Spinal cord (tissue), 10 donors: Measurements from ENCODE around the gene WDR48. TPM values are rescaled to one million over a fixed set of nuclear protein-coding genes. Genes with fewer than 3 reads are reported as not detected.
A peak's percentile ranks its signal among the peaks of the same experiment; 100 is the strongest.

Experiments
- DNase-seq, 6 donors: peaks; one replicate each; pipeline versions ENCODE4 v3.0.0 to v3.0.0-alpha.2; 2013 to 2015; ENCODE audit warnings: low spot score in 6 of 6, low read depth in 4 of 6
- H3K27ac ChIP-seq: one replicate; pipeline ENCODE4 v1.5.1; 2013; ENCODE audit warnings: low read depth, low read length, control low read depth
- H3K27me3 ChIP-seq: one replicate; pipeline ENCODE4 v1.6.1; 2013; ENCODE audit warnings: low read length; ENCODE audit not compliant: control insufficient read depth, insufficient read depth
- H3K36me3 ChIP-seq: one replicate; pipeline ENCODE4 v1.6.1; 2013; ENCODE audit warnings: low read length; ENCODE audit not compliant: control insufficient read depth, insufficient read depth
- H3K4me1 ChIP-seq: one replicate; pipeline ENCODE4 v1.6.1; 2013; ENCODE audit warnings: low read length; ENCODE audit not compliant: control insufficient read depth, insufficient read depth
- H3K4me3 ChIP-seq: one replicate; pipeline ENCODE4 v1.5.1; 2013; ENCODE audit warnings: low read depth, low read length, control low read depth
- H3K9me3 ChIP-seq: one replicate; pipeline ENCODE4 v1.6.1; 2013; ENCODE audit warnings: low read length; ENCODE audit not compliant: control insufficient read depth, insufficient read depth
- WGBS: methylation state at CpG from one replicate; pipeline ENCODE4 v1.1.5; 2013; ENCODE audit warnings: missing lambda C conversion rate; ENCODE audit not compliant: insufficient coverage; 5-methylcytosine and 5-hydroxymethylcytosine counted together
- long read RNA-seq, 4 donors: transcript quantifications; one replicate each; lab custom pipeline, GENCODE V29; 2026
- polyA plus RNA-seq, 2 donors: library from polyadenylated mRNA; unstranded; fragments of 120-200 nt; gene quantifications; one replicate each; pipeline ENCODE4 v1.2.1, GENCODE V29; 2013; ENCODE audit not compliant: insufficient read length in 2 of 2
- total RNA-seq, 2 donors: library from RNA; depleted of rRNA in 1 of 2; stranded (reverse); fragments of 120-200 nt in 1 of 2; fragments of >200 nt in 1 of 2; gene quantifications; one replicate each; pipeline versions ENCODE4 v1.2.3 to v1.2.4, GENCODE V29; 2013 to 2014
- donor health status: healthy.

WDR48 gene
- total RNA-seq (10 to 100 TPM; 51.6 to 73.2 TPM), polyA plus RNA-seq (10 to 100 TPM; 56.2 to 71.4 TPM)
- long read RNA-seq, donor 1, partial matches to known transcripts = 56 of 59 reads
- long read RNA-seq, donor 1, other reads (novel, unspliced or antisense) = 0 of 59 reads
- long read RNA-seq, donor 2, partial matches to known transcripts = 0 of 2 reads
- long read RNA-seq, donor 2, other reads (novel, unspliced or antisense) = 0 of 2 reads
- long read RNA-seq, donor 3, partial matches to known transcripts = 7 of 8 reads
- long read RNA-seq, donor 3, other reads (novel, unspliced or antisense) = 0 of 8 reads
- long read RNA-seq, donor 4, partial matches to known transcripts = 0 of 2 reads
- long read RNA-seq, donor 4, other reads (novel, unspliced or antisense) = 0 of 2 reads

DNA sequence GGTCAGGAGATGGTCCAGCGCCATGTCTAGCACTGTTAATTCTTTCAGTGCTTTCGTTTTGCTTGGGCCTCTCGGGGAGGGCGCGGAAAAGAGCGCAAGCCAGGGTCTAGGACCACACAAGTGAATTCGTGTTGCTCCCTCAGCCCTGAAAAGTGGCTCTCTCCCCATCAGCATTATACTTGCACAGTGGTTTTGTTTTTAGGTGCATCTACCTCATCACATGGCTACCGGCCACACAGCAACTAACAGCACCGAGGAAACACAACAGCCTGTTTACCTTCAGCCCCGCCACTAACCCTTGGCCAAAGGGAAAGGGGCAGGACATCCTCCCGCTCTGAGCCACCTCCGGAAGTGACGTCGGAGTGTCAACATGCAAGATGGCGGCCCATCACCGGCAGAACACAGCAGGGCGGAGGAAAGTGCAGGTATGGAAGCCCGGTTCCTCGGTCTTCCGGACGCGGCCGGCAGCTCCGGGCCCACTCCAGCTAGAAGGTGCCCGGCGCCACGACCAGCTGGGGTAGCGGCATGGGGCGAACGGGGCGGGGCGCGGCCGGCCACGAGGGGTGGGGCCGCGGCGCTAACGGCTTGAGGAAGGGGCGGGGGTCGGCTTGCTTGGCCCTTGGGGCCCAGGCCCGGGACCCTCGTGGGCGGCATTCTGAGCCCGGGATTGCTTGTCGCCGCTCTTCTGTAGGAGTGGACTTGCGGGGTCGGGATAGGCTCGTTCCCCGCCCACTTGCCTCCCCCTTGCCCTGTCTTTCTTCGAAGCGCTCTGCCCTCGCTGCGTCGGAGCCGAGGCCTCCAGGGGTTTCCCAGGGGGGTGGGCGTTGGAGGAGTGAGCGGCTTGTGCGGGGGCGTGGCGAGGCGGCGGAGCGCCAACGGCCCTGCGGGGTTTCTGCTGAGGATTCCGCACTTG, at the start of gene WDR48, which contains the start of gene SCN11A:
Gene WDR48, plus strand, starts transcription at position 368 of the 913 bp plus-strand sequence. Its CDS starts 10 bp downstream, at position 378.
Gene SCN11A, minus strand, starts transcription at position 296 of the 913 bp plus-strand sequence. CDS start 101,582 bp downstream, outside the sequence.
- 0% methylated on average over 57 of the region's 68 CpGs for WGBS
- peak; percentile 90 to 99 (median 94) for DNase-seq
- H3K9me3 ChIP-seq = no peaks in the 10 kb centered on the region
- H3K27ac ChIP-seq = peak within 1 kb of the TSS; percentile 79
- no peaks in the 10 kb centered on the region for H3K27me3 ChIP-seq
- H3K36me3 ChIP-seq = no peaks in the 10 kb centered on the region
- H3K4me1 ChIP-seq = peaks cover 6% of the 10 kb centered on the region
- peak within 1 kb of the TSS; percentile 59 for H3K4me3 ChIP-seq

DNA sequence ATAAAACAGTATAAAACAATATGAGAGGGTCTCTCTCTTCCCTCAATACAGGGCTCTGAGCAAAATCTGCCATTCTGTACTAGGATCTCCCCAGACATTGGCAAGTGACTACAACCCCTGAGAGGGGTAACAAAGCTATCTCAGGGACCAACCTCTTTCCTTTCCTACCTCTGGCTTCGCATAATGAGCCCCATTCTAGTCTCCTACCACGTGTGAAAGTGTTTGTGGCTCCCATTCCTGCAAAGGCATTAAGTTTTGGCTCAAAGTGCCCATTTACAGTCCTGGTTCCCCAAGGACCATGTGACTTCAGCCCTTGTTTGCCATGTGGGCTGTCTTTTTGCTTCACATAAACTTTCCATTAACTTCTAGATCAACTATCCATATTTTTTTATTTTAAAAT, 46.5 kb upstream of the WDR48 start:
- H3K36me3 ChIP-seq = no peaks in the 10 kb centered on the region
- 42% methylated on average over 2 of the region's 2 CpGs for WGBS
- no peaks in the 10 kb centered on the region for H3K4me1 ChIP-seq
- no peaks in the 10 kb centered on the region for H3K9me3 ChIP-seq
- H3K27ac ChIP-seq = no peak overlapping the region
- no peak for DNase-seq
- no peaks in the 10 kb centered on the region for H3K27me3 ChIP-seq
- H3K4me3 ChIP-seq = no peak overlapping the region

DNA sequence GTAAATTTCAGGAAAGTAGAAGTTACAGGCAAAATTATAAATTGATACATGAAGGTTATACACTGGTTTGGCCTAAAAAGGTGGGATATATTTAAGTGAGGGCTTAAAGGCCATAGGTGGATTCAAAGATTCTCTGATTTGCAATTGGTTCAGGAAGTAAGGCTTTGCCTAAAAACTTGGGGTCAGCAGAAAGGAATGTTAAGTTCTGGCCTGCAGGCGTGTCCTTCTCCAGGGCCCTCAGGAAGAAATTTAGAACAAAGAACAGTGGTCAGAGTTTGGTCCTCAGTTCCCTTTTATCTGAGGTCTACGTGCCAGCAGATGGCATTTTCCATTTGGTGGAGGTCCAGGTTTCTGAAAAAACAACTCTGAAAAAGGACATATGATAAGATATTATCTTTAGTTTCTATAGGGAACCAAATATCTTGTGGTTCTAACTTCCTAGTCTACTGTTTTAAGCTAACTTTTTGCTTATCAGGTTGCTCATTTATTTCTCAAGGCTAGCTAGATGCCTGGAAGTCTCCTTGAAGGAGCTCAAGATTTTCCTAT, 40.6 kb upstream of the WDR48 start:
- DNase-seq = no peak
- WGBS = 90% methylated on average over 1 of the region's 2 CpGs
- Histone ChIP-seq H3K27me3 (no peaks in the 10 kb centered on the region), H3K4me3 (no peak overlapping the region), H3K36me3 (no peaks in the 10 kb centered on the region), H3K9me3 (no peaks in the 10 kb centered on the region), H3K4me1 (no peaks in the 10 kb centered on the region), H3K27ac (no peak overlapping the region)

DNA sequence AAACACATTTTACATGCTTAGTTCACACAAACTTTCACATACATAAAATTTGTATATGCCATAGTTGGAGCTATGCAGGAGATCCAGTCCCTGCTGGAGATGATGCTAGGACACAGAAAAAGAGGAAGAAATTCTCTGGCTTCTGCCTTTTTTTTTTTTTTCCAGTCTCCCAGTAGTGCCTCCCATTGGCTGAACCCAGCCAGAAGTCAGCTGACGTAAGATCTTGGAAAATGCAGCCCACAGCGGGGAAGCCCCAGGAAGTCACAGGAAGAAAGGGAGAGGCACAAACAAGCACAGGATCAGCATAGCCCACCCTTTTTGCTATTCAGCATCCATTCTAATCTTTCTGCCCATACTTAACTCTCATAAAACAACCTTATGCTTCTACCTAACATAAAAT, 38.5 kb upstream of the WDR48 start:
- DNase-seq = no peak
- Histone ChIP-seq H3K27ac (no peak overlapping the region), H3K27me3 (no peaks in the 10 kb centered on the region), H3K36me3 (no peaks in the 10 kb centered on the region), H3K4me1 (no peaks in the 10 kb centered on the region), H3K4me3 (no peak overlapping the region), H3K9me3 (no peaks in the 10 kb centered on the region)
- 36% methylated on average over 2 of the region's 2 CpGs for WGBS

DNA sequence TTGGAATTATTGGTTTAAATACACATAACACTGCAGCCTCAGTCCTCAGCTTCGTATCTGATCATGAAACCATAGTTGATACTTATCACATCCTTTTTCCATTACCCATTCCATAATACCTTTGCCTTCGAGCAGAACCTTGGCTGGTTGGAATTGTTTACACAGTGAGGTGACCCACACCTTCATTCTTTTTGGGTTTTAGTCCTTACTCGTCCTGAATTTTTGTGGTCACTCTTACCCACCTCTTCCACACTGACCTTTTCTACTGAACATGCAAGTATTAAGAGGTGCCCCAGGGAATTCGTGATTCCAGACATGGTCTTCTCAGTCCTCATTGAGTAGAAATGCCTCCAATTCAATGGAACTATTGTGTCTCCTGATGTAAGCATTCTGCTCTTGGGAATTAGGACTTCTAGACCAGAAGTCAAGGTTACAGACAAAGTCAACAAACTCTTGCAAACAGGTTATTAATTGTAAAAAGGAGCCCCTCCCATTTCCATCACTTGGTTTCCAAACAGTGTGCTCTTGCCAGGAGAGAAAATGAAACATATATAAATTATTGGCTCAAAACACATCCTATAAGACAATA, 37.8 kb upstream of the WDR48 start:
- H3K27me3 ChIP-seq = no peaks in the 10 kb centered on the region
- no peaks in the 10 kb centered on the region for H3K36me3 ChIP-seq
- 74% methylated on average over 2 of the region's 4 CpGs for WGBS
- no peak for DNase-seq
- no peaks in the 10 kb centered on the region for H3K9me3 ChIP-seq
- no peak overlapping the region for H3K4me3 ChIP-seq
- H3K27ac ChIP-seq = no peak overlapping the region
- no peaks in the 10 kb centered on the region for H3K4me1 ChIP-seq

DNA sequence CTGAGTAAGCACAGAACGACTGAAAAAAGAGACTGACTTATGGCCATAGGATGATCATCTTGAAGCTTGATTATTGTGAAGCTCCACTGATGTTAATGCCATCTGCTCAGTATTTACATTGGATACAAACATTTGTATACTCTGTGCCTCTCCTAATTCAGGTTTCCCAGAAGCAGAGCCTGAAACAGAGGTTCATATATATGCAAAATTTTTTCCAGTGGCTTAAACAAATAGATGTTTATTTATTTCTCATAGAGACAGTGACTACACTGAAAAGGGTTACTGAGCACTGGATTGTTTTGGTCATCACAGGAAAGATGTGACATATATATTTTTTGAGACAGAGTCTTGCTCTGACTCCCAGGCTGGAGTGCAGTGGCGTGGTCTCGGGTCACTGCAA, 36.4 kb upstream of the WDR48 start:
- Histone ChIP-seq H3K27me3 (no peaks in the 10 kb centered on the region), H3K4me1 (no peaks in the 10 kb centered on the region), H3K36me3 (no peaks in the 10 kb centered on the region), H3K4me3 (no peak overlapping the region), H3K27ac (no peak overlapping the region), H3K9me3 (no peaks in the 10 kb centered on the region)
- DNase-seq = no peak
- no CpG with 5 or more reads among the region's 3 CpGs for WGBS

DNA sequence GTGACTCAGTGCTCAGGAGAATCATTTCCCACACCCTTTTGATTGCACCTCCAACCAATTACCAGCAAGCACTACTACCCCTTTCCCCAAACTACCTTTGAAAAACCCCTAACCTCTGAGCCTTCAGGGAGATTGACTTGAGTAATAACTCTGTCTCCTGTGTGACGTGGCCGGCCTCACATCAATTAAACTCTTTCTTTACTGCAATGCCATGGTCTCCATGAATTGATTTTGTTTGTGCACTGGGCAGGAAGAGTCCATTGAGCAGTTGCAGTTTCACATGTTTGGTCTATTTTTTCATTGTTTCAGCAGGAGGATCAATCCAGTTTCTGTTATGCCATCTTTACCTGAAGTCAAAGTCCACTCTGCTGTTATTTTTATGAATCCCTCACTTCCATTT, 32.5 kb upstream of the WDR48 start:
- Histone ChIP-seq H3K4me3 (no peak overlapping the region), H3K27me3 (no peaks in the 10 kb centered on the region), H3K4me1 (no peaks in the 10 kb centered on the region), H3K36me3 (no peaks in the 10 kb centered on the region), H3K27ac (no peak overlapping the region), H3K9me3 (no peaks in the 10 kb centered on the region)
- WGBS = no CpG with 5 or more reads among the region's 2 CpGs
- no peak for DNase-seq

DNA sequence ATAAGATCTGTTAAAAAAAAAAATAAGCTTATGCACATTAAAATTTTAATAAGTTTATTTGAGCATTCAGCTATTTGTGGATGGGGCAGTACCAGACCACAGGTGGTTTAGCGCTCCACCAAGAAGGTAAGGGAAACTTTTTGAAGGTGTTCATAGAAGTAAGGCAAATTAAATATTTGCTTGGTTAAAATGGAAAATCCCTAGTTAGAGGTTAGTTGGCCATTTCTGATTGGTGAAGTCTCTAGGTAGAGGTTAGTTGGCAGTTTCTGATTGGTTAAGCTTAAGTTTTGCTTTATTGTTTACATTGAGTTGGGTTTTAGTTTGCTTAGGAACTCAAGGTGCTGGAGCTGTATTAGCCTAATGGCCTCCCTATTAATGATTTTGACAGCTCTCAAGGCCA, 30.8 kb upstream of the WDR48 start:
- Histone ChIP-seq H3K36me3 (no peaks in the 10 kb centered on the region), H3K4me3 (no peak overlapping the region)

More for the DNA sequence above, 30.8 kb upstream of the WDR48 start:
- DNase-seq = no peak
- no peaks in the 10 kb centered on the region for H3K4me1 ChIP-seq
- WGBS = 100% methylated on average over 1 of the region's 1 CpG
- no peaks in the 10 kb centered on the region for H3K9me3 ChIP-seq
- no peak overlapping the region for H3K27ac ChIP-seq
- H3K27me3 ChIP-seq = no peaks in the 10 kb centered on the region
